NCI-H748 treated with DMSO at 0.1 percent for 48 hours (cell line): ENCODE results near the gene IST1.
"Not testable (repeated sequence)": the region's sequence is repeated elsewhere in the genome, so short reads cannot be mapped to it uniquely, and the experiment has no call there.

Experiments
- DNase-seq: peaks from one replicate; lab custom pipeline; 2025; lab: John Stamatoyannopoulos, UW

Gene IST1

GRCh38 chr16:71882505-71883167 is 12.7 kb upstream of the IST1 start:
- peak; percentile 64 for DNase-seq

- DNase-seq: peak; percentile 42
These were observed 12.0 kb upstream of the IST1 start for GRCh38 chr16:71883168-71883848.

GRCh38 chr16:71883849-71884638 is 11.3 kb upstream of the IST1 start, which contains the start of gene ZNF821:
Gene ZNF821 (minus strand): TSS chr16:71884182. CDS start chr16:71879946, 4,236 bp downstream.
- DNase-seq: peak; percentile 45

GRCh38 chr16:71885261-71885650 is 10.1 kb upstream of the IST1 start:
- no peak for DNase-seq

- DNase-seq: no peak
These were observed 6.2 kb upstream of the IST1 start for GRCh38 chr16:71889147-71889546.

- no peak for DNase-seq
These were observed 1.5 kb upstream of the IST1 start for GRCh38 chr16:71893888-71894228.

- DNase-seq: peak; percentile 3
These were observed 956 bp upstream of the IST1 start for GRCh38 chr16:71894229-71894920.

GRCh38 chr16:71895679-71896365 is 491 bp downstream of the IST1 start:
- no peak for DNase-seq

- no peak for DNase-seq
These were observed 1.5 kb downstream of the IST1 start for GRCh38 chr16:71896764-71897368.

GRCh38 chr16:71899171-71899570 is 3.8 kb downstream of the IST1 start:
- no peak for DNase-seq

- DNase-seq: no peak
These were observed 7.5 kb downstream of the IST1 start for GRCh38 chr16:71902656-71903365.

- DNase-seq: no peak
These were observed 8.3 kb downstream of the IST1 start for GRCh38 chr16:71903608-71904007.

GRCh38 chr16:71904239-71904638 is 8.9 kb downstream of the IST1 start:
- no peak for DNase-seq

- not testable (repeated sequence) for DNase-seq
These were observed 10.4 kb downstream of the IST1 start for GRCh38 chr16:71905765-71906164.

- DNase-seq: no peak
These were observed 15.8 kb downstream of the IST1 start for GRCh38 chr16:71911121-71911520.

GRCh38 chr16:71912534-71913275 is 17.4 kb downstream of the IST1 start:
- no peak for DNase-seq

- no peak for DNase-seq
These were observed 19.5 kb downstream of the IST1 start for GRCh38 chr16:71914802-71915201.

GRCh38 chr16:71915350-71915749 is 20.0 kb downstream of the IST1 start:
- DNase-seq: no peak

GRCh38 chr16:71916397-71916920 is 21.1 kb downstream of the IST1 start:
- no peak for DNase-seq

- no peak for DNase-seq
These were observed 22.6 kb downstream of the IST1 start for GRCh38 chr16:71917900-71918299.
